DND-41 (cell line): ENCODE data around the gene PIEZO2.

ENCODE experiments used
- ATAC-seq: fragments of 200-7000 bp; cut with Tn5 transposase; 3 replicates; pipeline ENCODE4 v1.9.1; 2021; ENCODE audit warnings: low read depth; ENCODE audit not compliant: insufficient read depth
- DNase-seq: peaks from one replicate; pipeline ENCODE4 v3.0.0-alpha.2; 2020
- H2AFZ ChIP-seq: 2 replicates; pipeline ENCODE4 v1.6.0; 2012; ENCODE audit warnings: low read depth, low read length
- H3K27ac ChIP-seq: 2 replicates; pipeline ENCODE4 v1.5.1; 2012; ENCODE audit warnings: low read length, inconsistent platforms
- H3K27me3 ChIP-seq: fragments of 200-600 bp; sonication (generic); 2 replicates; pipeline ENCODE4 v1.6.0; 2012; ENCODE audit warnings: low read length, mild to moderate bottlenecking, inconsistent platforms; ENCODE audit not compliant: insufficient read depth, poor library complexity
- H3K36me3 ChIP-seq: 2 replicates; pipeline ENCODE4 v1.5.1; 2012; ENCODE audit warnings: low read length, inconsistent platforms; ENCODE audit not compliant: insufficient read depth
- H3K4me1 ChIP-seq: 2 replicates; pipeline ENCODE4 v1.5.1; 2012; ENCODE audit warnings: mild to moderate bottlenecking, low read length; ENCODE audit not compliant: insufficient read depth
- H3K4me2 ChIP-seq: 2 replicates; pipeline ENCODE4 v1.6.0; 2012; ENCODE audit warnings: mild to moderate bottlenecking, moderate library complexity, low read length, inconsistent platforms; ENCODE audit not compliant: insufficient read depth
- H3K4me3 ChIP-seq, 2 experiments: fragments of 200-600 bp in 1 of 2; shearing (Covaris generic) in 1 of 2; 2 replicates each; pipeline ENCODE4 v1.5.1; 2012 to 2016; ENCODE audit warnings: inconsistent platforms in 2 of 2, low read length in 2 of 2, mild to moderate bottlenecking in 2 of 2, low read depth in 1 of 2, moderate library complexity in 1 of 2
- H3K79me2 ChIP-seq: 2 replicates; pipeline ENCODE4 v1.6.0; 2012; ENCODE audit warnings: low read length, inconsistent platforms; ENCODE audit not compliant: insufficient read depth
- H3K9ac ChIP-seq: 2 replicates; pipeline ENCODE4 v1.6.0; 2012; ENCODE audit warnings: low read depth, mild to moderate bottlenecking, inconsistent platforms, low read length, moderate library complexity
- H3K9me3 ChIP-seq: 2 replicates; pipeline ENCODE4 v1.5.1; 2012; ENCODE audit warnings: low read length, moderate library complexity, mild to moderate bottlenecking, inconsistent platforms; ENCODE audit not compliant: insufficient read depth, severe bottlenecking
- H4K20me1 ChIP-seq: 2 replicates; pipeline ENCODE4 v1.6.0; 2012; ENCODE audit warnings: low read length; ENCODE audit not compliant: insufficient read depth
- EZH2 ChIP-seq: IDR thresholded peaks from 3 replicates; pipeline ENCODE4 v1.6.1; 2012; ENCODE audit warnings: borderline replicate concordance, low read depth, mild to moderate bottlenecking, moderate library complexity, low read length, inconsistent platforms; ENCODE audit not compliant: severe bottlenecking
- TF ChIP-seq, protein P1 (sequence below): IDR thresholded peaks from 2 replicates; pipeline ENCODE4 v1.5.1; 2012; ENCODE audit warnings: borderline replicate concordance, low read length, moderate library complexity, mild to moderate bottlenecking; ENCODE audit not compliant: poor library complexity, severe bottlenecking; ENCODE audit errors: extremely low read depth

PIEZO2 gene

DNA sequence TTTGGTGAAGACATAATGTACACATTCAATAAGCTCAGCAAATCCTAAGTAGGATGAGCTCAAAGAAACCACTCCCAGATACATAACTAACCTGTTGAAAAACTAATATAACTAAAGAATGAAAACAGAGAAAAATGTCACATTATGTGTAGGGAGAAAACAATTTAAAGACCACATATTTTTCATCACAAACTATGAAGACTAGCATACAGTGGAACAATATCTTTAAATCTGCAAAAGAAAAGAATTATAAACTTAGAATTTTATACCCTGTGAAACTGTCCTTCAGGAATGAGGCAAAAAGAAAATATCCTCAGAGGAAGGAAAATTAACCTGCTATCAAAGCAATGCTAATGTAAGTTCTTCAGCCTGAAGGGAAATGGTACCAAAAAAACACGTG lies 151.5 kb downstream of the PIEZO2 start:
- no peaks in the 10 kb centered on the region for H3K36me3 ChIP-seq
- H3K27me3 ChIP-seq: no peaks in the 10 kb centered on the region
- TF ChIP-seq, protein P1, sequence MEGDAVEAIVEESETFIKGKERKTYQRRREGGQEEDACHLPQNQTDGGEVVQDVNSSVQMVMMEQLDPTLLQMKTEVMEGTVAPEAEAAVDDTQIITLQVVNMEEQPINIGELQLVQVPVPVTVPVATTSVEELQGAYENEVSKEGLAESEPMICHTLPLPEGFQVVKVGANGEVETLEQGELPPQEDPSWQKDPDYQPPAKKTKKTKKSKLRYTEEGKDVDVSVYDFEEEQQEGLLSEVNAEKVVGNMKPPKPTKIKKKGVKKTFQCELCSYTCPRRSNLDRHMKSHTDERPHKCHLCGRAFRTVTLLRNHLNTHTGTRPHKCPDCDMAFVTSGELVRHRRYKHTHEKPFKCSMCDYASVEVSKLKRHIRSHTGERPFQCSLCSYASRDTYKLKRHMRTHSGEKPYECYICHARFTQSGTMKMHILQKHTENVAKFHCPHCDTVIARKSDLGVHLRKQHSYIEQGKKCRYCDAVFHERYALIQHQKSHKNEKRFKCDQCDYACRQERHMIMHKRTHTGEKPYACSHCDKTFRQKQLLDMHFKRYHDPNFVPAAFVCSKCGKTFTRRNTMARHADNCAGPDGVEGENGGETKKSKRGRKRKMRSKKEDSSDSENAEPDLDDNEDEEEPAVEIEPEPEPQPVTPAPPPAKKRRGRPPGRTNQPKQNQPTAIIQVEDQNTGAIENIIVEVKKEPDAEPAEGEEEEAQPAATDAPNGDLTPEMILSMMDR: no peak
- TF ChIP-seq EZH2: no peak
- no peak overlapping the region for H3K4me2 ChIP-seq
- H3K4me3 ChIP-seq: no peak overlapping the region
- H2AFZ ChIP-seq: no peak overlapping the region
- H3K27ac ChIP-seq: no peak overlapping the region
- no peak overlapping the region for H3K9ac ChIP-seq
- H3K79me2 ChIP-seq: no peaks in the 10 kb centered on the region
- peaks cover 8% of the 10 kb centered on the region for H3K9me3 ChIP-seq
- H3K4me1 ChIP-seq: peaks cover 6% of the 10 kb centered on the region
- no peaks in the 10 kb centered on the region for H4K20me1 ChIP-seq
- ATAC-seq (no peak), DNase-seq (no peak)

DNA sequence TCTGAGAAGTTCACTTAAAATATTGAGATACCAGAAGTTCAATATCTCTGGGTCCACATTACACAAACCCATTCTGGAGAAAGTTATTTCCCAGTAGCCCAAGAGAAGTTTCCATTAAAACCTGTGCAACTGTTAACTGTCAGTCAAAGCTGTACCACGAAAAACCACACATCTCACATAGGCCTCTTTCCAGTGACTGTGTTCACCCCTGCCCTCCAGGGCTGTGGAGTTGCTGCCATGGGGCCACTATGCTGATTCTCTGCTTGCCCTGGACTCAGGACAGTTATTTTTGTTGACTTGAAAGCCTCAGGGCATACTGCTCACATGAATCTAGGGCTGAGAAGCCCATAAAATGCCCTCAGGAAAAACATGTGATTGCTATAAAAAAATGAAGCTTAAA lies 153.8 kb downstream of the PIEZO2 start:
- no peaks in the 10 kb centered on the region for H4K20me1 ChIP-seq
- TF ChIP-seq, protein P1: no peak
- no peak for TF ChIP-seq EZH2
- H2AFZ ChIP-seq: no peak overlapping the region
- no peak overlapping the region for H3K4me3 ChIP-seq
- H3K27me3 ChIP-seq: no peaks in the 10 kb centered on the region
- no peak overlapping the region for H3K27ac ChIP-seq
- peaks cover 6% of the 10 kb centered on the region for H3K4me1 ChIP-seq
- H3K36me3 ChIP-seq: no peaks in the 10 kb centered on the region
- H3K4me2 ChIP-seq: no peak overlapping the region
- DNase-seq (peak; percentile 45), ATAC-seq (peak; percentile 82)
- H3K9ac ChIP-seq: no peak overlapping the region; the same call in 1 of the 2 replicates
- H3K9me3 ChIP-seq: peaks cover 8% of the 10 kb centered on the region
- no peaks in the 10 kb centered on the region for H3K79me2 ChIP-seq

DNA sequence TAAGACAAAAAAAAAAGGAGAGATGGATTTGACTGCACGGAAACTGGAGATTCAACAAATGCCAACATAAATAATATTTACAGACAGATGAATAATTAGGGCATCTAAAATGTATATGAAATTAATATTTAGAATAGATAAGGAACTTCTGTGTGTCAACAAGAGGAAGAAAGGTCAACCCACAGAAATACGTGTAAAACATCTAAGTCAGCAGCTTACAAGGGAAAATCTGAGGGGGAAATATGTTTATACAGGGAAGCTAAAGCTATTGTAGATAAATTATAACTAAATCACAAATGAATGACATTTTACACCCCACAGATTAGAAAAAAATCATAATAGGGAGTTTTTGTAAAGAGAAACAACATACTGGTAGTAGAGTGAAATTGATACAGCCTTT lies 159.9 kb downstream of the PIEZO2 start:
- H3K4me2 ChIP-seq: no peak overlapping the region
- no peaks in the 10 kb centered on the region for H4K20me1 ChIP-seq
- H2AFZ ChIP-seq: no peak overlapping the region
- no peaks in the 10 kb centered on the region for H3K36me3 ChIP-seq
- no peak overlapping the region for H3K27ac ChIP-seq
- DNase-seq (no peak), ATAC-seq (no peak)
- peaks cover 1% of the 10 kb centered on the region for H3K9me3 ChIP-seq
- H3K27me3 ChIP-seq: no peaks in the 10 kb centered on the region
- no peaks in the 10 kb centered on the region for H3K79me2 ChIP-seq
- no peak overlapping the region for H3K9ac ChIP-seq
- H3K4me3 ChIP-seq: no peak overlapping the region
- H3K4me1 ChIP-seq: no peaks in the 10 kb centered on the region
- no peak for TF ChIP-seq EZH2

DNA sequence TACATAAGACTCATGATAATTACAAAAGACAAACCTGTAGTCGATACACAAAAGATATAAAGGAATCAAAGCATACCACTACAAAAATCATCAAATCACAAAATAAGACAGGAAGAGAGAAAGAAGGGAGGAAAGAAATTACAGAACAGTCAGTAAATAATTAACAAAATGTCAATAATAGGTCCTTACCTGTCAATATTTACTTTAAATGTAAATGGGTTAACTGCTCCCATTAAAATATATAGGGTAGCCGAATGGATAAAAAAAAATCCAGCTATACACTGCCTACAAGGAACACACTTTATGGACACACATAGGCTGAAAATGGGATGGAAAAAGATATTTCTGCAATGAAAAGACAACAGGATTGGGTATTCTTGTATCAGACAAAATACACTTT lies 163.7 kb downstream of the PIEZO2 start:
- no peaks in the 10 kb centered on the region for H3K4me1 ChIP-seq
- H3K36me3 ChIP-seq: no peaks in the 10 kb centered on the region
- H3K4me3 ChIP-seq: no peak overlapping the region
- H3K9ac ChIP-seq: no peak overlapping the region
- H3K27ac ChIP-seq: no peak overlapping the region
- H4K20me1 ChIP-seq: no peaks in the 10 kb centered on the region
- H3K79me2 ChIP-seq: no peaks in the 10 kb centered on the region
- no peak overlapping the region for H3K4me2 ChIP-seq
- H2AFZ ChIP-seq: no peak overlapping the region
- no peak for TF ChIP-seq EZH2
- TF ChIP-seq, protein P1: no peak
- no peaks in the 10 kb centered on the region for H3K27me3 ChIP-seq
- ATAC-seq (no peak), DNase-seq (no peak)
- H3K9me3 ChIP-seq: peaks cover 4% of the 10 kb centered on the region
